ENCODE results near the gene CLSTN1.

The CLSTN1 gene
- total RNA-seq: 147 reads per million, percentile 89 among the genes with 10 or more reads in this experiment

GRCh38 chr1:9823943-9824701 lies at the start of gene CLSTN1:
TSS of gene CLSTN1 (minus strand) at chr1:9823965. CDS start at chr1:9823733, 232 bp downstream.
- DNase-seq: peak; percentile 81

- DNase-seq: no peak
Measured at GRCh38 chr1:9873385-9873784, 49.6 kb upstream of the CLSTN1 start.

GRCh38 chr1:9872430-9873165 lies 48.8 kb upstream of the CLSTN1 start:
- DNase-seq: no peak

- DNase-seq: no peak
Measured at GRCh38 chr1:9871707-9872425, 48.1 kb upstream of the CLSTN1 start.

GRCh38 chr1:9871021-9871420 lies 47.3 kb upstream of the CLSTN1 start:
- no peak for DNase-seq

GRCh38 chr1:9870572-9870971 lies 46.8 kb upstream of the CLSTN1 start:
- no peak for DNase-seq

GRCh38 chr1:9869831-9870251 lies 46.1 kb upstream of the CLSTN1 start:
- DNase-seq: no peak

- DNase-seq: no peak
Measured at GRCh38 chr1:9868244-9868590, 44.5 kb upstream of the CLSTN1 start.

GRCh38 chr1:9867408-9868243 lies 43.9 kb upstream of the CLSTN1 start:
- DNase-seq: peak; percentile 89

- DNase-seq: no peak
Measured at GRCh38 chr1:9866836-9867235, 43.1 kb upstream of the CLSTN1 start.

GRCh38 chr1:9865724-9866123 lies 42.0 kb upstream of the CLSTN1 start:
- no peak for DNase-seq

- no peak for DNase-seq
Measured at GRCh38 chr1:9863371-9863770, 39.6 kb upstream of the CLSTN1 start.

GRCh38 chr1:9861360-9861759 lies 37.6 kb upstream of the CLSTN1 start:
- no peak for DNase-seq

- DNase-seq: no peak
Measured at GRCh38 chr1:9860887-9861286, 37.1 kb upstream of the CLSTN1 start.

GRCh38 chr1:9859281-9860014 lies 35.7 kb upstream of the CLSTN1 start:
- no peak for DNase-seq

GRCh38 chr1:9858293-9859035 lies 34.7 kb upstream of the CLSTN1 start:
- DNase-seq: no peak

GRCh38 chr1:9855186-9855585 lies 31.4 kb upstream of the CLSTN1 start:
- no peak for DNase-seq

GRCh38 chr1:9853249-9853595 lies 29.5 kb upstream of the CLSTN1 start:
- no peak for DNase-seq

- DNase-seq: no peak
Measured at GRCh38 chr1:9852410-9853248, 28.9 kb upstream of the CLSTN1 start.

- DNase-seq: no peak
Measured at GRCh38 chr1:9852004-9852403, 28.2 kb upstream of the CLSTN1 start.

Data from effector CD4-positive, alpha-beta T cell (primary cell).